ENCODE results near the gene KIF2C.

KIF2C gene

GRCh38 chr1:44739307-44740178 is at the start of gene KIF2C:
TSS of gene KIF2C (plus strand) at chr1:44739837. CDS start at chr1:44739933, 96 bp downstream.
- TF ChIP-seq CTCF (conservative IDR thresholded peaks at IDR 0.05; ENCODE audit: low read depth, low read length) = no peak
- peak; percentile 91 for DNase-seq (ENCODE audit: low read depth)
- peak within 1 kb of the TSS; percentile 89 for H3K4me3 ChIP-seq (ENCODE audit: low read length)

- no peak for TF ChIP-seq CTCF (conservative IDR thresholded peaks at IDR 0.05; ENCODE audit: low read depth, low read length)
- DNase-seq (ENCODE audit: low read depth) = no peak
- no peak overlapping the region for H3K4me3 ChIP-seq (ENCODE audit: low read length)
Observed at GRCh38 chr1:44693159-44693558, 46.5 kb upstream of the KIF2C start.

- H3K4me3 ChIP-seq (ENCODE audit: low read length) = no peak overlapping the region
- no peak for TF ChIP-seq CTCF (conservative IDR thresholded peaks at IDR 0.05; ENCODE audit: low read depth, low read length)
- DNase-seq (ENCODE audit: low read depth) = no peak
Observed at GRCh38 chr1:44693900-44694299, 45.7 kb upstream of the KIF2C start.

GRCh38 chr1:44694863-44695478 is 44.7 kb upstream of the KIF2C start:
- DNase-seq (ENCODE audit: low read depth) = no peak
- no peak overlapping the region for H3K4me3 ChIP-seq (ENCODE audit: low read length)
- TF ChIP-seq CTCF (conservative IDR thresholded peaks at IDR 0.05; ENCODE audit: low read depth, low read length) = no peak

GRCh38 chr1:44695671-44696070 is 44.0 kb upstream of the KIF2C start:
- TF ChIP-seq CTCF (conservative IDR thresholded peaks at IDR 0.05; ENCODE audit: low read depth, low read length) = no peak
- H3K4me3 ChIP-seq (ENCODE audit: low read length) = no peak overlapping the region
- no peak for DNase-seq (ENCODE audit: low read depth)

GRCh38 chr1:44696101-44696500 is 43.5 kb upstream of the KIF2C start:
- no peak for DNase-seq (ENCODE audit: low read depth)
- H3K4me3 ChIP-seq (ENCODE audit: low read length) = no peak overlapping the region
- no peak for TF ChIP-seq CTCF (conservative IDR thresholded peaks at IDR 0.05; ENCODE audit: low read depth, low read length)

Data from retinal pigment epithelial cell (primary cell).